Mesendoderm (in vitro differentiated cells): ENCODE measurements around the gene KIF27.
"Not testable (repeated sequence)": the region's sequence is repeated elsewhere in the genome, so short reads cannot be mapped to it uniquely, and the experiment has no call there.

Experiments
- DNase-seq: peaks from one replicate; pipeline ENCODE4 v3.0.0; 2013
- H2AK5ac ChIP-seq: 2 replicates; pipeline ENCODE4 v1.6.1; 2013; ENCODE audit warnings: low read length, inconsistent platforms
- H2BK120ac ChIP-seq: 2 replicates; pipeline ENCODE4 v1.6.1; 2013; ENCODE audit warnings: low read depth, mild to moderate bottlenecking, low read length, moderate library complexity, mixed read lengths
- H2BK15ac ChIP-seq: replicated peaks from 2 replicates; pipeline ENCODE4 v1.6.1; 2013; ENCODE audit warnings: low read depth, mild to moderate bottlenecking, moderate library complexity
- H2BK5ac ChIP-seq: 2 replicates; pipeline ENCODE4 v1.6.1; 2013; ENCODE audit warnings: low read length, inconsistent platforms
- H3K18ac ChIP-seq: 2 replicates; pipeline ENCODE4 v1.6.1; 2013; ENCODE audit warnings: mild to moderate bottlenecking, low read length, mixed read lengths
- H3K23ac ChIP-seq: one replicate; pipeline ENCODE4 v1.6.1; 2013; ENCODE audit warnings: low read length
- H3K27ac ChIP-seq: 2 replicates; pipeline ENCODE4 v1.5.1; 2013; ENCODE audit warnings: low read depth, mild to moderate bottlenecking, inconsistent platforms, low read length, moderate library complexity
- H3K27me3 ChIP-seq: 2 replicates; pipeline ENCODE4 v1.6.1; 2013; ENCODE audit warnings: low read length, control low read depth, mild to moderate bottlenecking, inconsistent platforms; ENCODE audit not compliant: insufficient read depth, poor library complexity
- H3K36me3 ChIP-seq: 2 replicates; pipeline ENCODE4 v1.6.1; 2013; ENCODE audit warnings: low read length, inconsistent platforms; ENCODE audit not compliant: control insufficient read depth, insufficient read depth
- H3K4ac ChIP-seq: one replicate; pipeline ENCODE4 v1.6.1; 2013; ENCODE audit warnings: low read depth, mild to moderate bottlenecking, low read length, moderate library complexity
- H3K4me1 ChIP-seq: 2 replicates; pipeline ENCODE4 v1.6.1; 2013; ENCODE audit warnings: low read depth, low read length, inconsistent platforms; ENCODE audit not compliant: control insufficient read depth
- H3K4me2 ChIP-seq: 2 replicates; pipeline ENCODE4 v1.6.1; 2013; ENCODE audit warnings: low read length
- H3K4me3 ChIP-seq: 2 replicates; pipeline ENCODE4 v1.5.1; 2013; ENCODE audit warnings: mild to moderate bottlenecking, low read length
- H3K56ac ChIP-seq: one replicate; pipeline ENCODE4 v1.6.1; 2013; ENCODE audit warnings: low read length
- H3K79me1 ChIP-seq: 2 replicates; pipeline ENCODE4 v1.6.1; 2013; ENCODE audit warnings: low read length, inconsistent platforms
- H3K79me2 ChIP-seq: 2 replicates; pipeline ENCODE4 v1.6.1; 2013; ENCODE audit warnings: mild to moderate bottlenecking, low read length; ENCODE audit not compliant: control insufficient read depth, insufficient read depth
- H3K9ac ChIP-seq: 2 replicates; pipeline ENCODE4 v1.6.1; 2013; ENCODE audit warnings: low read length, inconsistent platforms
- H4K5ac ChIP-seq: one replicate; pipeline ENCODE4 v1.6.1; 2013; ENCODE audit warnings: low read length
- H4K8ac ChIP-seq: one replicate; pipeline ENCODE4 v1.6.1; 2013; ENCODE audit warnings: low read depth, mild to moderate bottlenecking, control low read depth, low read length, moderate library complexity
- WGBS: extraction: QIAGEN DNeasy Blood & Tissue Kit; methylation state at CpG from one replicate; pipeline ENCODE4 v1.1.7; 2013; ENCODE audit warnings: low lambda C conversion rate, missing lambda C conversion rate; ENCODE audit not compliant: insufficient coverage; ENCODE audit errors: extremely low coverage; 5-methylcytosine and 5-hydroxymethylcytosine counted together

Gene KIF27

GRCh38 chr9:83875559-83875958 lies 45.7 kb downstream of the KIF27 start:
- not testable (repeated sequence) for H3K27me3 ChIP-seq, H4K5ac ChIP-seq, H3K23ac ChIP-seq, H3K56ac ChIP-seq, H3K27ac ChIP-seq, H3K4me3 ChIP-seq, H3K36me3 ChIP-seq, H3K9ac ChIP-seq, H2AK5ac ChIP-seq, H2BK5ac ChIP-seq, DNase-seq, H3K79me1 ChIP-seq, H3K4me2 ChIP-seq, H3K4ac ChIP-seq, H4K8ac ChIP-seq, H3K79me2 ChIP-seq, H2BK120ac ChIP-seq, H3K18ac ChIP-seq, H2BK15ac ChIP-seq, H3K4me1 ChIP-seq
- WGBS, result no CpG with 5 or more reads among the region's 3 CpGs

DNA sequence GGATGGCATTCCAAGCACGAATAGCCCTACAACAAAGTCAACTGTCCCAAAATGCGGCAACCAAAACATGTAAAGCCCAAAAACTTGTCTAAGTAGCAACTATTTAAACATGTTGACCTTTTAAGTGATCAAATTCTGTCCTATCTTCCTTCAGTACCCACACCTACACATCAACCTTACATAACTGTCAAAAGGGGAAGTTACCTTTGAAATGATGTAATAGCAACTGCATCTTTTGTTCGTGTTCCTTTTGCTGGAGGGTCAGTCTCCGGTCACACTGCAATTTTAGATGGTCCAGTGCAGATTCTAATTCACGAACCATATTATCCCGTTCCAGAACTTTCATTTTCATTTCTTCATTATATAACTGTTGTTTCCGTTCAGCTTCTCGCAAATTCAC lies 71.3 kb downstream of the KIF27 start:
- not testable (repeated sequence) for H3K36me3 ChIP-seq, H3K23ac ChIP-seq, H4K5ac ChIP-seq, H3K56ac ChIP-seq, H3K4me2 ChIP-seq, H3K4me3 ChIP-seq, H3K18ac ChIP-seq, H3K27ac ChIP-seq, H2BK15ac ChIP-seq, H3K4ac ChIP-seq, H2BK120ac ChIP-seq, H2AK5ac ChIP-seq, H3K9ac ChIP-seq, H3K79me2 ChIP-seq, H3K79me1 ChIP-seq, DNase-seq, H3K27me3 ChIP-seq, H3K4me1 ChIP-seq, H2BK5ac ChIP-seq, H4K8ac ChIP-seq
- WGBS, result no CpG with 5 or more reads among the region's 8 CpGs

DNA sequence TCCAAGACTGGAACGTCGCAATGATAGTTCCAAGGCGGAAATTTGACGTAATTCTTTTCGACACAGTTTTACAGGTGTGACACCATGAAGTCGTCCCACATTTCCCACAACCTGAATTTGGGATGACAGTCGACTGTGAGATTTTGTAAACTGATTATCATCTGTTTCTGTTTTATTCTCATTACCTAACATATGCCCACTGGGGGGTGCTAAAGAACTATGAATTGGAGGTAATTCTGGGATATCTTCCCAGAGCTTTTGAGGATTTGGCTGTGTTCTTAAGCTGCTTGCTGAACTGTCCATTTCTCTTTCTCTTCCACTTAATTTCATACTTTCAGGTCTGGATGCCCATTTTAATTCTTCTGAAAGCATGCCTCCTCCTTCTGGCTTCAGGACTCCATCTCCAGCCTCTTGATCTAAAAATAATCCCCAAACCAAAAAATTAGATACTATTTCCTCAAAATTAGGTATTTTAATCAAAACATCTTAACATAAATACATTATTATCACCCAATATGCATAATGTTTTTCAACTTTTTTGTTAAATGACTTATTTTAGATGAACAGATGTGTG lies 84.1 kb downstream of the KIF27 start:
- not testable (repeated sequence) for H2BK5ac ChIP-seq, H2BK120ac ChIP-seq, H3K4me2 ChIP-seq, H2AK5ac ChIP-seq, H3K27ac ChIP-seq, H4K5ac ChIP-seq, H3K79me2 ChIP-seq, H3K79me1 ChIP-seq, H3K4ac ChIP-seq, H3K56ac ChIP-seq, H3K27me3 ChIP-seq, H3K18ac ChIP-seq, H3K9ac ChIP-seq, H4K8ac ChIP-seq, H3K36me3 ChIP-seq, H3K23ac ChIP-seq, DNase-seq, H3K4me3 ChIP-seq, H3K4me1 ChIP-seq, H2BK15ac ChIP-seq
- no CpG with 5 or more reads among the region's 7 CpGs for WGBS

DNA sequence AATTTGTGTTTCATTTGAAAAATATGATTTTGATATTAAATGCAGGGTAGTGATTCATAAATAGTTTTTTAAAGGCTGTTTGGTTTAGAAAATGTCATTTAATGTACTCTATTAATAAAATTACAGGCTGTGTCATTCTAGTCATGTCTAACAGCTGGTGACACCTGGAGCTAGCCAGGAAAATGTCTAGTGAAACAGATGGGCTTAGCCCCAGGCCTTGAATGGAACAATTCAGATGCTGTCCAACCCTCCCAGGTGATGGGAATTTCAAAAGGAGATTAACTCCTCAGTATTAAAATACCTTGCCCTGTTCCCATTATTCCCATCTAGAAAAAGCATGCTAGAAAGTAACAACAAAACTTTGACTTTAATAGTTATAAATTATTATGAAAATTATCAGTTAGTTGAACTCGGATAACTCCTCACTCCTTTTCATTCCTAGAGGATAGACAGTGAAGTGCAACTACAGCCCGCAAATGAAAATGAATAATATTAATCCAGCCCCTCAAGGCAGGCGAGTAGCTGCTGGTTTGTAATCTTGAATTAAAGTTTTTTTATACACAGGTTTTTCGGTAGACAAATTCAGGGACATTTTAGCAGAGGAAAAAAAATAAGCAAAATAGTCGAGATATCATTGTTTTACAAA lies 90.7 kb downstream of the KIF27 start:
- H3K4me1 ChIP-seq, H3K27ac ChIP-seq, H3K79me2 ChIP-seq, DNase-seq, H4K8ac ChIP-seq, H3K4ac ChIP-seq, H2AK5ac ChIP-seq, H2BK15ac ChIP-seq, H3K23ac ChIP-seq, H3K18ac ChIP-seq, H3K27me3 ChIP-seq, H3K36me3 ChIP-seq, H3K4me3 ChIP-seq, H2BK120ac ChIP-seq, H3K79me1 ChIP-seq, H4K5ac ChIP-seq, H2BK5ac ChIP-seq, H3K4me2 ChIP-seq, H3K9ac ChIP-seq, H3K56ac ChIP-seq: not testable (repeated sequence)
- no CpG with 5 or more reads among the region's 5 CpGs for WGBS

- not testable (repeated sequence) for H4K8ac ChIP-seq, H3K4me2 ChIP-seq, H2BK5ac ChIP-seq, H3K27ac ChIP-seq, H3K56ac ChIP-seq, DNase-seq, H2BK15ac ChIP-seq, H3K27me3 ChIP-seq, H2AK5ac ChIP-seq, H3K9ac ChIP-seq, H3K23ac ChIP-seq, H3K4ac ChIP-seq, H2BK120ac ChIP-seq, H4K5ac ChIP-seq, H3K18ac ChIP-seq, H3K4me1 ChIP-seq, H3K79me1 ChIP-seq, H3K79me2 ChIP-seq, H3K36me3 ChIP-seq, H3K4me3 ChIP-seq
- no CpG with 5 or more reads among the region's 3 CpGs for WGBS
These were observed 96.1 kb downstream of the KIF27 start for GRCh38 chr9:83824986-83825623.
